ENCODE results near the gene FBXL12. TPM values are rescaled to one million over a fixed set of nuclear protein-coding genes. Genes with fewer than 3 reads are reported as not detected.

FBXL12 gene
- total RNA-seq, 1 donor from 2014 or later: 25.2 TPM

DNA sequence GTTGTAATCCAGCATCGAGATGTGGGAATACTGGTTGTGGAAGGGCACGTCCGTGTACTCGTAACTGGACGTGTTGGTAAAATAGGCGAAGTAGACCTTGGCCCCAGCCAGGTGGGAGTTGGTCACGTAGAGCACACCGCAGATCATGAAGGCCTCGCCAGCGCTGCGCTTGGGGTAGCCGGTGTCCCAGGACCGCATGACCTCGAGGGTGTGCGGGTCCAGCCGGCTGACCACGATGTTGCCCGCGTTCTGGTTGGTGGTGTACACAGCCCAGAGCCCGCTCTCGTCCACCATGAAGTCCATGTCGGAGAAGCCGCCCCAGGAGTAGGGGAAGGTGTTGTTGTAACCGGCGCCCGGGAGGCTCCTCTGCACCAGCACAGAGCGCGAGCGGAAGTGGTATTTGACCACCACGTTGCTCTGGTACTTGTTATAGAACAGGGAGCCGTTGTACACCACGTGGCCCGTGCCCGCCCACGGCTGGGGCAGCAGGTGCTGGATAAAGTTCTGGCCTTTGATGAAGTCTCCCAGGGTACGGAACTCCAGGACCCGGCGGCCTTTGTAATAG, 35.5 kb upstream of the FBXL12 start:
- Histone ChIP-seq H3K4me3 (ENCODE audit: low read depth, low read length) (no peak overlapping the region), H3K36me3 (ENCODE audit: control insufficient read depth, insufficient read depth, low read length) (no peaks in the 10 kb centered on the region), H3K27me3 (ENCODE audit: control insufficient read depth, insufficient read depth, low read length) (no peaks in the 10 kb centered on the region)
- DNase-seq (ENCODE audit: low read depth): no peak
- TF ChIP-seq, protein P1, sequence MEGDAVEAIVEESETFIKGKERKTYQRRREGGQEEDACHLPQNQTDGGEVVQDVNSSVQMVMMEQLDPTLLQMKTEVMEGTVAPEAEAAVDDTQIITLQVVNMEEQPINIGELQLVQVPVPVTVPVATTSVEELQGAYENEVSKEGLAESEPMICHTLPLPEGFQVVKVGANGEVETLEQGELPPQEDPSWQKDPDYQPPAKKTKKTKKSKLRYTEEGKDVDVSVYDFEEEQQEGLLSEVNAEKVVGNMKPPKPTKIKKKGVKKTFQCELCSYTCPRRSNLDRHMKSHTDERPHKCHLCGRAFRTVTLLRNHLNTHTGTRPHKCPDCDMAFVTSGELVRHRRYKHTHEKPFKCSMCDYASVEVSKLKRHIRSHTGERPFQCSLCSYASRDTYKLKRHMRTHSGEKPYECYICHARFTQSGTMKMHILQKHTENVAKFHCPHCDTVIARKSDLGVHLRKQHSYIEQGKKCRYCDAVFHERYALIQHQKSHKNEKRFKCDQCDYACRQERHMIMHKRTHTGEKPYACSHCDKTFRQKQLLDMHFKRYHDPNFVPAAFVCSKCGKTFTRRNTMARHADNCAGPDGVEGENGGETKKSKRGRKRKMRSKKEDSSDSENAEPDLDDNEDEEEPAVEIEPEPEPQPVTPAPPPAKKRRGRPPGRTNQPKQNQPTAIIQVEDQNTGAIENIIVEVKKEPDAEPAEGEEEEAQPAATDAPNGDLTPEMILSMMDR (IDR thresholded peaks at IDR 0.05; ENCODE audit: insufficient read depth, low read length, poor library complexity, severe bottlenecking): no peak

DNA sequence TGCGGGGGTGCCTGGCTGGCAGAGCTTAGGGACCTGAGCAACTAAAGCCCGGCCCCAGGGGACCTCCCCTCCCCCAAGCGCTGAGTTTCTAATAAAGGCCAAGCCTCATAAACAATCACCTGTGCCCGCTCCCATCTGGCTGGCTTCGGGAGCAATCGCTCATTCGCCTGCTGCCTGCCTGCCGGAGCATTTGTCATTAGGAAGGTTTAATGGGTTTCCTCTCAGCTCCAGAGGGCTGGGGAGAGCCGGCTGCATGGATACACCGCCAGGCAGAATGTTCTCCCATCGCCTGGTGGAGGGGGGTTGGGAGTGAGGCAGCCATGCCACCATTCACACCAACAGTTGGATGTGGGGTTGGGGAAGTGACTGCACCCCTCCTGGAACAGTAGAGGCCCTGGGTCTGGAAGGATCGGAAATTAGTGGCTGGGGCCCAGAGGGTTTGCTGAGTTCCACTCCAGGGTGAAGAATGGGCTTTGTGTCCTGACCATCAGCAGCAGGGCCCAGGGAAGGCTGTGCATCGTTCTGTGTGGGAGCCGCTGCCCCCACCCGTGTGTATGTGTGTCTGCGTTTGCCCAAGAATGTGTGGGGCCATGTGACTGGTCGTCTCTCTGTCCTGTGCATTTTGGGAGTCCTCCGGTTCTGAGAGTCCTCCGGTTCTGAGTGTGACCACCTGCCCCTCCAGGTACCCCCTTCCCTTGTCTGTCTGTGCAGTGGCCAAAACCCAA, 31.5 kb upstream of the FBXL12 start:
- H3K36me3 ChIP-seq (ENCODE audit: control insufficient read depth, insufficient read depth, low read length): no peaks in the 10 kb centered on the region
- no peaks in the 10 kb centered on the region for H3K27me3 ChIP-seq (ENCODE audit: control insufficient read depth, insufficient read depth, low read length)
- no peak overlapping the region for H3K4me3 ChIP-seq (ENCODE audit: low read depth, low read length)
- TF ChIP-seq, protein P1 (IDR thresholded peaks at IDR 0.05; ENCODE audit: insufficient read depth, low read length, poor library complexity, severe bottlenecking): no peak
- no peak for DNase-seq (ENCODE audit: low read depth)

DNA sequence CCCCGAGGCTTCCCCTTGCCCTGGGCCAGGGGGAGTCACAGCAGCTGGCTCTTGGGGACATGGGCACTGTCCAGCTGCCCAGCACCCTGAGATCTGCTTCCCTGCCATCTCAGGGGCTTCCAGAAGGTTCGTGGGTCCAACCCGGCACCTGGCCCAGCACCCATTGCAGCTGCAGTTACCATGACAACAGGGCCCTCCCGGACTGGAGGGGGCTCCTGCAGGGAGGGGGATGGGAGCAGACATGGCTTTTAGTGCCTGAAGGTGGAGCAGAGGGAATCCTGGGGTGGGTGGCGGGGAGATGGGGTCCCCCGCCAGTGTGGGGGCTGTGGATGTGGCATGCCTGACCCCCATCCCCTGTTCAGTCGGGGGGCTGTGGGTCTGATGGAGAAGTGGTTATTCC, 30.9 kb upstream of the FBXL12 start:
- Histone ChIP-seq H3K4me3 (ENCODE audit: low read depth, low read length) (no peak overlapping the region), H3K36me3 (ENCODE audit: control insufficient read depth, insufficient read depth, low read length) (no peaks in the 10 kb centered on the region)
- TF ChIP-seq, protein P1 (IDR thresholded peaks at IDR 0.05; ENCODE audit: insufficient read depth, low read length, poor library complexity, severe bottlenecking): no peak

DNA sequence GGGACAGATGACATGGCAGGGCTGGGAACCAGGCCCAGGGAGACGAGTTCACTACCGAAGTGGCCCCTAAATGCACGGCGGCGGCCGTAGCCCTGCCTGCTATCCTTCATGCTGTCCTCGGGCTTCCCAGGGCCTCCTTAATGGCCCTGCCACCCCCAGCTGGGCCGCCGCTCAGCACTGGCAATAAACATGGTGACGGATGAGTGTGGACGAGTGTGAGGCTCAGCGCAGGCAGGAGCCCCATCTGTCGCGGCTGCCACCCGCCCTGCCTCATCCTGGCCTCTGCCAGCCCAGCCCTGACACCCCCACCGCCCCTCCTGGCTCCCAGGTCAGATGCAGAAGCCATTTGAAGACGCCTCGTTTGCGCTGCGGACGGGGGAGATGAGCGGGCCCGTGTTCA, 29.9 kb upstream of the FBXL12 start:
- no peak overlapping the region for H3K4me3 ChIP-seq (ENCODE audit: low read depth, low read length)
- TF ChIP-seq, protein P1 (IDR thresholded peaks at IDR 0.05; ENCODE audit: insufficient read depth, low read length, poor library complexity, severe bottlenecking): no peak
- DNase-seq (ENCODE audit: low read depth): no peak
- H3K36me3 ChIP-seq (ENCODE audit: control insufficient read depth, insufficient read depth, low read length): no peaks in the 10 kb centered on the region
- no peaks in the 10 kb centered on the region for H3K27me3 ChIP-seq (ENCODE audit: control insufficient read depth, insufficient read depth, low read length)

More for the DNA sequence above, 30.9 kb upstream of the FBXL12 start:
- no peak for DNase-seq (ENCODE audit: low read depth)
- no peaks in the 10 kb centered on the region for H3K27me3 ChIP-seq (ENCODE audit: control insufficient read depth, insufficient read depth, low read length)

DNA sequence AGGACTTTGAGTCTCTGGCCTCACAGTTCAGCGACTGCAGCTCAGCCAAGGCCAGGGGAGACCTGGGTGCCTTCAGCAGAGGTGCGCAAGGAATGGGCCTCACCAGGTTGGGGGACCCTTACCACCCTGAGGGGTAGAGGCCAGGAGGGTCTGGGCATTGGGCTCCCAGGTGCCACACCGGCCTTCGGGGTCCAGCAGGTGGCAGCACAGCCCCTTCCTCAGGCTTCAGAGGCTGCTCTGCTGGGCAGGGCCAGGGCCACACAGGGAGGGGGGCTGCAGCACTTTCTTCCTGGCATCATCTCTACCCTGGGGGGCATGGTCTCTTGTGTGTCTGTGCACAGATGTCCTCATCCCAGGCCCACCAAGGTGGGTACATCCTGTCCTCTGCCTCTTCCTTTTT, 29.2 kb upstream of the FBXL12 start:
- TF ChIP-seq, protein P1 (IDR thresholded peaks at IDR 0.05; ENCODE audit: insufficient read depth, low read length, poor library complexity, severe bottlenecking): peak; percentile 55
- Histone ChIP-seq H3K27me3 (ENCODE audit: control insufficient read depth, insufficient read depth, low read length) (no peaks in the 10 kb centered on the region), H3K4me3 (ENCODE audit: low read depth, low read length) (no peak overlapping the region), H3K36me3 (ENCODE audit: control insufficient read depth, insufficient read depth, low read length) (no peaks in the 10 kb centered on the region)
- no peak for DNase-seq (ENCODE audit: low read depth)

All from kidney epithelial cell (primary cell).